ENCODE results near the gene OXNAD1.

OXNAD1 gene

GRCh38 chr3:16248556-16248955 lies 16.5 kb upstream of the OXNAD1 start:
- no peak for DNase-seq

GRCh38 chr3:16249336-16249735 lies 15.7 kb upstream of the OXNAD1 start:
- no peak for DNase-seq

GRCh38 chr3:16249886-16250285 lies 15.1 kb upstream of the OXNAD1 start:
- no peak for DNase-seq

GRCh38 chr3:16251316-16252085 lies 13.5 kb upstream of the OXNAD1 start:
- no peak for DNase-seq

- DNase-seq = no peak
These were observed 12.6 kb upstream of the OXNAD1 start for GRCh38 chr3:16252243-16252978.

- DNase-seq = no peak
These were observed 12.0 kb upstream of the OXNAD1 start for GRCh38 chr3:16252988-16253387.

- DNase-seq = no peak
These were observed 11.4 kb upstream of the OXNAD1 start for GRCh38 chr3:16253601-16254000.

GRCh38 chr3:16254916-16255315 lies 10.1 kb upstream of the OXNAD1 start:
- DNase-seq = no peak

GRCh38 chr3:16255326-16255725 lies 9.7 kb upstream of the OXNAD1 start:
- no peak for DNase-seq

- no peak for DNase-seq
These were observed 9.3 kb upstream of the OXNAD1 start for GRCh38 chr3:16255726-16256125.

GRCh38 chr3:16257309-16257708 lies 7.7 kb upstream of the OXNAD1 start:
- DNase-seq = no peak

GRCh38 chr3:16258177-16258576 lies 6.8 kb upstream of the OXNAD1 start:
- no peak for DNase-seq

- DNase-seq = no peak
These were observed 6.1 kb upstream of the OXNAD1 start for GRCh38 chr3:16258866-16259265.

- no peak for DNase-seq
These were observed 5.0 kb upstream of the OXNAD1 start for GRCh38 chr3:16260046-16260445.

GRCh38 chr3:16262174-16262573 lies 2.8 kb upstream of the OXNAD1 start:
- DNase-seq = no peak

GRCh38 chr3:16264174-16264707 lies 771 bp upstream of the OXNAD1 start:
- DNase-seq = no peak

GRCh38 chr3:16265455-16265786 lies 409 bp downstream of the OXNAD1 start:
- DNase-seq = no peak

GRCh38 chr3:16266714-16267113 lies 1.7 kb downstream of the OXNAD1 start:
- no peak for DNase-seq

GRCh38 chr3:16270855-16271254 lies 5.8 kb downstream of the OXNAD1 start:
- no peak for DNase-seq

GRCh38 chr3:16272588-16272987 lies 7.6 kb downstream of the OXNAD1 start:
- no peak for DNase-seq

- no peak for DNase-seq
These were observed 8.9 kb downstream of the OXNAD1 start for GRCh38 chr3:16273867-16274266.

- no peak for DNase-seq
These were observed 12.5 kb downstream of the OXNAD1 start for GRCh38 chr3:16277471-16277870.

GRCh38 chr3:16279010-16279801 lies 14.2 kb downstream of the OXNAD1 start:
- DNase-seq = no peak
